Ramos (cell line): ENCODE data around the gene CIDEC.
"Not testable (repeated sequence)": the region's sequence is repeated elsewhere in the genome, so short reads cannot be mapped to it uniquely, and the experiment has no call there.

Source experiments
- in situ Hi-C: fragments of 300-500 bp; cut with MboI; formaldehyde crosslinking; loops from one replicate; pipeline ENCODE4 v1.14.3; 2022; ENCODE audit warnings: low sequenced_read_pairs; ENCODE audit not compliant: unreplicated experiment

The CIDEC gene

GRCh38 chr3:9851926-9852325 lies 28.1 kb downstream of the CIDEC start:
- in situ Hi-C loops, result not testable (repeated sequence)

- in situ Hi-C loops, result not testable (repeated sequence)
These were observed 28.7 kb downstream of the CIDEC start for GRCh38 chr3:9851383-9851782.

GRCh38 chr3:9848860-9849259 lies 31.2 kb downstream of the CIDEC start:
- in situ Hi-C loops, result not testable (repeated sequence)

GRCh38 chr3:9847870-9848269 lies 32.2 kb downstream of the CIDEC start:
- in situ Hi-C loops, result not testable (repeated sequence)

GRCh38 chr3:9846931-9847488 lies 33.0 kb downstream of the CIDEC start:
- in situ Hi-C loops, result no loop called here

- in situ Hi-C loops, result no loop called here
These were observed 33.8 kb downstream of the CIDEC start for GRCh38 chr3:9846231-9846630.

- in situ Hi-C loops, result no loop called here
These were observed 36.2 kb downstream of the CIDEC start, which contains the start of gene RPUSD3 for GRCh38 chr3:9843715-9844438. RPUSD3 (minus strand) TSS chr3:9844008; CDS start chr3:9843990, 18 bp downstream.

- in situ Hi-C loops, result no loop called here
These were observed 39.0 kb downstream of the CIDEC start for GRCh38 chr3:9841015-9841414.

GRCh38 chr3:9838856-9839255 lies 41.2 kb downstream of the CIDEC start:
- in situ Hi-C loops, result no loop called here

- in situ Hi-C loops, result no loop called here
These were observed 42.1 kb downstream of the CIDEC start for GRCh38 chr3:9837701-9838582.

- in situ Hi-C loops, result no loop called here
These were observed 45.3 kb downstream of the CIDEC start for GRCh38 chr3:9834520-9835380.

- in situ Hi-C loops, result no loop called here
These were observed 47.0 kb downstream of the CIDEC start for GRCh38 chr3:9833078-9833477.

GRCh38 chr3:9831253-9831652 lies 48.8 kb downstream of the CIDEC start:
- in situ Hi-C loops, result no loop called here

GRCh38 chr3:9828801-9829755 lies 51.0 kb downstream of the CIDEC start:
- in situ Hi-C loops, result no loop called here

GRCh38 chr3:9826815-9827573 lies 53.1 kb downstream of the CIDEC start:
- in situ Hi-C loops, result no loop called here

- in situ Hi-C loops, result no loop called here
These were observed 54.5 kb downstream of the CIDEC start for GRCh38 chr3:9825451-9826040.

GRCh38 chr3:9820946-9821345 lies 59.1 kb downstream of the CIDEC start:
- in situ Hi-C loops, result no loop called here

- in situ Hi-C loops, result no loop called here
These were observed 59.5 kb downstream of the CIDEC start for GRCh38 chr3:9820543-9820942.
